ENCODE measurements around the gene KLHL17.

Gene KLHL17

DNA sequence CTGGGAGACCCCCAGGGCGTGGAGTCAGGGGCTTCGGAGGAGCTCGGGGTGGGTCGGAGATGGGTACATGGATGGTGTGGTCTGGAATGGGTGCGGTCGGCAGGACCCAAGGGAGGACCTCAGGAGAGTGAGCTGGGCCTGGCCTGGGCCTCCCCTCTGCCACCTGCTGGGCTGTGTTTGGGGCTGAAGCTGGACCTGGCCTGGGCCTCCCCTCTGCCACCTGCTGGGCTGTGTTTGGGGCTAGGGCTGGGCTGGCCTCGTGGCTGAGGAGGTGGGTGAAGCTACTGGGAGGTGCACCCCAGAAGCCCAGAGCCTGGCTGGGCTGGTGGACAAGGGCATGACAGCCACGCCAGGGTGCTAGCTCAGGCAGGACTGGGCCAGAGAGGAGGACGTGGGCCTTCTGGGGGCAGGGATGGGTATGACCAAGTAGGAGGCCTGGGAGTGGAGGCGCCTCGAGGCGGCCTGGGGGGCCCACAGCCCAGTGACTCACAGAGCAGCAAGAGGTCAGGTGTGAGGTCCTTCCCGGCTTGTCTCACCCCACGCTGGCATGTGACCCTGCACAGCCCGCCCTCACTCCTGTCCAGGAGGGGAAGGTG lies 22.2 kb upstream of the KLHL17 start:
- TF ChIP-seq, protein P1, sequence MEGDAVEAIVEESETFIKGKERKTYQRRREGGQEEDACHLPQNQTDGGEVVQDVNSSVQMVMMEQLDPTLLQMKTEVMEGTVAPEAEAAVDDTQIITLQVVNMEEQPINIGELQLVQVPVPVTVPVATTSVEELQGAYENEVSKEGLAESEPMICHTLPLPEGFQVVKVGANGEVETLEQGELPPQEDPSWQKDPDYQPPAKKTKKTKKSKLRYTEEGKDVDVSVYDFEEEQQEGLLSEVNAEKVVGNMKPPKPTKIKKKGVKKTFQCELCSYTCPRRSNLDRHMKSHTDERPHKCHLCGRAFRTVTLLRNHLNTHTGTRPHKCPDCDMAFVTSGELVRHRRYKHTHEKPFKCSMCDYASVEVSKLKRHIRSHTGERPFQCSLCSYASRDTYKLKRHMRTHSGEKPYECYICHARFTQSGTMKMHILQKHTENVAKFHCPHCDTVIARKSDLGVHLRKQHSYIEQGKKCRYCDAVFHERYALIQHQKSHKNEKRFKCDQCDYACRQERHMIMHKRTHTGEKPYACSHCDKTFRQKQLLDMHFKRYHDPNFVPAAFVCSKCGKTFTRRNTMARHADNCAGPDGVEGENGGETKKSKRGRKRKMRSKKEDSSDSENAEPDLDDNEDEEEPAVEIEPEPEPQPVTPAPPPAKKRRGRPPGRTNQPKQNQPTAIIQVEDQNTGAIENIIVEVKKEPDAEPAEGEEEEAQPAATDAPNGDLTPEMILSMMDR (IDR thresholded peaks at IDR 0.05; ENCODE audit: low read depth, low read length), result peak; percentile 46
- in situ Hi-C loops (cut with HindIII; ENCODE audit: low sequenced_read_pairs), result no loop called here
- peak; percentile 29 for DNase-seq (ENCODE audit: low read depth, low spot score)
- H3K4me3 ChIP-seq (ENCODE audit: low read depth, low read length), result no peak overlapping the region

DNA sequence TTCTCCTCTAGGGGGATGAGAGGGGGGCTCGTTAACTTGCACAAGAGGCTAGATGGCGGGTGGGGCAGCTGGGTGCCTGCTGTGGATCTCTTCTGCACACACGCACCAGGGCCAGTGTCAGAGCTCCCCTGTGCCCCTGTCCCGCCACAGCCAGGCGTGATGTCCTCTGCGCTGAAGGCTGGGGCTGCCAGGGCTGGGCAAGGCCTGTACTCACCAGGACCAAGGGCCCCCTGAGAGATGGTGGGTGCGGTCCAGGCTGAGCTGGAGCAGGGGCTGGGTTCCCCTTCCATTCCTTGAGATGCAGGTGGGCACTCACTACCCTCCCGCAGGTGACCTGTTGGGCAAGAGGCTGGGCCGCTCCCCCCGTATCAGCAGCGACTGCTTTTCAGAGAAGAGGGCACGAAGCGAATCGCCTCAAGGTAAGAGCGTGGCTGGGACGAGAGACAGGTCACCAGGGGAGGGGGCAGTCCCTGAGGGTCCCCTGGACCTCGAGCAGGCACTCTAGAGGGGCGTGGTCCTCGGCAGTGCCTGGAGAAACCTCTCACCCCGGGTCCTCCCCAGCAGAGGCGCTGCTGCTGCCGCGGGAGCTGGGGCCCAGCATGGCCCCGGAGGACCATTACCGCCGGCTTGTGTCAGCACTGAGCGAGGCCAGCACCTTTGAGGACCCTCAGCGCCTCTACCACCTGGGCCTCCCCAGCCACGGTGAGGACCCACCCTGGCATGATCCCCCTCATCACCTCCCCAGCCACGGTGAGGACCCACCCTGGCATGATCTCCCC lies 21.5 kb upstream of the KLHL17 start:
- no peak overlapping the region for H3K4me3 ChIP-seq (ENCODE audit: low read depth, low read length)
- in situ Hi-C loops (cut with HindIII; ENCODE audit: low sequenced_read_pairs), result no loop called here
- no peak for DNase-seq (ENCODE audit: low read depth, low spot score)
- TF ChIP-seq, protein P1 (IDR thresholded peaks at IDR 0.05; ENCODE audit: low read depth, low read length), result no peak

DNA sequence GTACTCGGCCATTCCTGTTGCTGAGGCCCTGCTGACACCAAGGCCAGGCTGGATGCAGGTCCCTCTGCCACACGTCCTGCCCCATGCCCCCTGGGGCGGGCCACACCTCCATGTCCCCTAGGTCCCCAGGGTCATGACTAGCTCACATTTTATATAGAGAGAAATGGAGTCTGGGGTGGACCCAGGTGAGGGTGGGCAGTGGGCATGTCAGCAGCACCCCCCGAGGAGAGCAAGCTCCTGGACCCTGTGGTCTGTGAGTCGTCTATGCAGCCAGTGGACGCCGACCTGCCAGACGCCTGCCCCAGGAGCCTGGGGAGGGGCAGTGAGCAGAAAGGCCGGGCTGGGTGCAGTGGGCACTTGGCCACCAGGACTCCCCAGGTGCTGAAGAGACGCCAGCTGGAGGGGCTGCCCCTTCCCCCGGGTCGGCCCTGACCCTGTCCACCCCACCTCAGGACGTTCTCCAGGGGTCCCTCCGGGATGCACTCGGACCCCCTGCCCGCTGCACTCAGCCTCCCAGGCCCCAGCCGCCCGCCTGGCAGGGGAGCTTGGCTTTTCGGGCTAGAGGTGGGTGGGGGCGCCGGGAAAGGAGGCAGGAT lies 20.8 kb upstream of the KLHL17 start:
- TF ChIP-seq, protein P1 (IDR thresholded peaks at IDR 0.05; ENCODE audit: low read depth, low read length), result no peak
- in situ Hi-C loops (cut with HindIII; ENCODE audit: low sequenced_read_pairs), result no loop called here
- H3K4me3 ChIP-seq (ENCODE audit: low read depth, low read length), result no peak overlapping the region
- DNase-seq (ENCODE audit: low read depth, low spot score), result no peak

DNA sequence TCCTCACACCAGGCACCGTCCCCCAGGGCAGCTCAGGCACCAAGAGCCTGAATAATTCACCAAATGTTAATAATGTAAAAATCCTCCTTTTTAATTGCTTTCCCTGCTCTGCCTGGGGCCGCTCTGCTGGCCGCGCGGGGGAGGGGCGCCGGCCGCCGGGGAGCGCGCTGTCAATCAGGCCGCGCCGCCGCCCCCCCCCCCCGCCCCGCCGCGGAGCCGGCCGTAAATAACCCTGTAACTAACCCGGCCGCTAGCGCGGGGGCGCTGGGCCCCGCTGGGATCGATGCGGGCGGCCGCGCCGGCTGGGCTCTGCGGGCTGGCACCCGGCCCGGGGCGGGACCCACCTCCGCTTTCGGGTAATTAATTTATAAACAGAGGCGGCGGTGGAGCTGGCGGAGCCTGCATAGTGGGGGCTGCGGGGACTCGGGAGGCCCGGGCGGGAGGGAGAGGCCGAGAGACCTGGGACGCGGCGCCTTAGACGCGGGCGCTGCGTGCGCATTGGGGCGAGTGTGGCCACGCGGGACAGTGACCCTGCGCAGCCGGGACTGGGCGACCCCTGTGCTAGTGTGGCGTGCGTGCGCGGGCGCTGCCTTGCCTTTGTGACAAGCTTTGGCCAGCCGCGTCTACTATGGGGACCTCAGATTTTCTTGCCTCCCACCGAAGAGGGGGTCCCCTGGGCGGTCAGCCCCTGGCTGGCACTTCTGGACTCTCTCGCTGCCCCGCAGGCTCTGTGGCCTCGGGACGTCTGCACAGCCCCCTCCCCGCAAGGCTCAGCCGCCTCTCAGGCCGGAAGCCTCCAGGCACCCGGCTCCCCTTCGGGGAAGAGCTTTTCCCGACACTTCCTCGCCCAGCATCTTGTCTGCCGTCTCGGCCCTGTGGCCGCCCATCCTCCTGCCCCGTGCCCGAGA lies 20.0 kb upstream of the KLHL17 start:
- TF ChIP-seq, protein P1 (IDR thresholded peaks at IDR 0.05; ENCODE audit: low read depth, low read length), result no peak
- peak overlapping the region; percentile 26 for H3K4me3 ChIP-seq (ENCODE audit: low read depth, low read length)
- DNase-seq (ENCODE audit: low read depth, low spot score), result peak; percentile 84
- in situ Hi-C loops (cut with HindIII; ENCODE audit: low sequenced_read_pairs), result no loop called here

DNA sequence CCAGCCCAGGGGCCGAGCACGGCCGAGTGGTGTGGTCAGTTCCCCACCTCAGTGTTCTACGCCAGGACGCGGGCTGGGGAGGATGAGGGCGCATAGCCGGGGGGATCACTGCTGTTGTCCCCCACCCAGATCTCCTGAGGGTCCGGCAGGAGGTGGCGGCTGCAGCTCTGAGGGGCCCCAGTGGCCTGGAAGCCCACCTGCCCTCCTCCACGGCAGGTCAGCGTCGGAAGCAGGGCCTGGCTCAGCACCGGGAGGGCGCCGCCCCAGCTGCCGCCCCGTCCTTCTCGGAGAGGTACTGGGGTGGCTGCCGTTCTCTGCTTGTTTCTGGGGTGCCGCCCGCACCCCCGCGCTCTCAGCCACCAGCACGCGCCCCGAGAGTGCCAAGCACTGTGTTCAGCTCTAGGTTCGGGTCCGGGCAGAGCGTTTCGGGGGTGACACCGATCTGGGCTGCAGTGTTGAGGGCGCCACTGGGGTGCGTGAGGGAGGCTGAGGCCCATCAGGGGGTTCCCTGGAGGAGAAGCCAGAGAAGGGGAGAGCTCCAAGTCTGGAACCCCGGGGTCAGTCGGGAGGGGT lies 19.3 kb upstream of the KLHL17 start:
- no peak for DNase-seq (ENCODE audit: low read depth, low spot score)
- in situ Hi-C loops (cut with HindIII; ENCODE audit: low sequenced_read_pairs), result no loop called here
- TF ChIP-seq, protein P1 (IDR thresholded peaks at IDR 0.05; ENCODE audit: low read depth, low read length), result no peak
- H3K4me3 ChIP-seq (ENCODE audit: low read depth, low read length), result peak overlapping the region; percentile 26

Data from astrocyte of the spinal cord (primary cell).